Sigmoid colon (tissue), 4 donors: ENCODE data around the gene RSF1.
A peak's percentile ranks its signal among the peaks of the same experiment; 100 is the strongest.

Experiments used
- EP300 ChIP-seq, 4 donors: sonication (generic); formaldehyde crosslinking; IDR thresholded peaks; one replicate each; pipeline ENCODE4 v1.6.1; 2017; ENCODE audit warnings: antibody characterized with exemption in 4 of 4
- POLR2A ChIP-seq, 2 donors: fragments of 450-650 bp; IDR thresholded peaks; one replicate each; pipeline ENCODE4 v1.6.1; 2016; ENCODE audit warnings: antibody characterized with exemption in 2 of 2, mild to moderate bottlenecking in 2 of 2, moderate library complexity in 2 of 2
- TF ChIP-seq, protein P1 (sequence below), 4 experiments: fragments of 450-650 bp in 3 of 4; fragments of 200-600 bp in 1 of 4; IDR thresholded peaks; one replicate each; pipeline ENCODE4 v1.5.1; 2016 to 2019; ENCODE audit warnings: antibody characterized with exemption in 4 of 4, mild to moderate bottlenecking in 3 of 4, moderate library complexity in 2 of 4

DNA sequence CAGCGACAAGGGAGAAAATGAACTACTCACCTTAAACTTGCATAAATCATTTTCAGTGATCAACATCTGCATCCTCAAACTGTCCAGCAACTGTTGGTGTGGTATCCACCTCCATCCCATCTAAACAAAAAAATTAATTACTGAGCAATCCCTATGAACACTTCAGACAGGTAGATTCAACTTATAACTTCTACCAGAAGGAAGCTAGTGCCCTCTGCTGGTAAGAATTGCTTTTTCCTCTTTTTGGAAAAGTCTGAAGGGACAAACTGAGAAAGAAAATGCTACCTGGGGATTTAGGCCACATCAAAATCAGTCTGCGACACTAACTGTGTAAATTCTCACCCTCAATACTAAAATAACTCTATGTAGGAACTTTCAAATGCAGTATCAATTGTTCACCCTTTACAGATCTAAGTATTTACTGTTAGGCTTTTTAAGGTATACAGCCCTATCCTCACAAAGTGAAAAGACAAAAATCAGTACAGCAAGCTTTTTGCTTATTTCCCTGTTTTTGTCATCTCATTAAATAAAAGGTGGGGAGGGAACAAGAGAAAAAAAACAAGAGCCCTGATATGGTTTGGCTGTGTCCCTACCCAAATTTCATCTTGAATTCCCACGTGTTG lies 200.8 kb downstream of the RSF1 start:
- TF ChIP-seq, protein P1, sequence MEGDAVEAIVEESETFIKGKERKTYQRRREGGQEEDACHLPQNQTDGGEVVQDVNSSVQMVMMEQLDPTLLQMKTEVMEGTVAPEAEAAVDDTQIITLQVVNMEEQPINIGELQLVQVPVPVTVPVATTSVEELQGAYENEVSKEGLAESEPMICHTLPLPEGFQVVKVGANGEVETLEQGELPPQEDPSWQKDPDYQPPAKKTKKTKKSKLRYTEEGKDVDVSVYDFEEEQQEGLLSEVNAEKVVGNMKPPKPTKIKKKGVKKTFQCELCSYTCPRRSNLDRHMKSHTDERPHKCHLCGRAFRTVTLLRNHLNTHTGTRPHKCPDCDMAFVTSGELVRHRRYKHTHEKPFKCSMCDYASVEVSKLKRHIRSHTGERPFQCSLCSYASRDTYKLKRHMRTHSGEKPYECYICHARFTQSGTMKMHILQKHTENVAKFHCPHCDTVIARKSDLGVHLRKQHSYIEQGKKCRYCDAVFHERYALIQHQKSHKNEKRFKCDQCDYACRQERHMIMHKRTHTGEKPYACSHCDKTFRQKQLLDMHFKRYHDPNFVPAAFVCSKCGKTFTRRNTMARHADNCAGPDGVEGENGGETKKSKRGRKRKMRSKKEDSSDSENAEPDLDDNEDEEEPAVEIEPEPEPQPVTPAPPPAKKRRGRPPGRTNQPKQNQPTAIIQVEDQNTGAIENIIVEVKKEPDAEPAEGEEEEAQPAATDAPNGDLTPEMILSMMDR (IDR thresholded peaks at IDR 0.05): peak in 3 of 4 experiments; percentile 44 to 57 (median 56)
- TF ChIP-seq POLR2A (IDR thresholded peaks at IDR 0.05): no peak
- TF ChIP-seq EP300 (IDR thresholded peaks at IDR 0.05): no peak
